Measurements from ENCODE around the gene GAS5. TPM values are rescaled to one million over a fixed set of nuclear protein-coding genes. Genes with fewer than 3 reads are reported as not detected.

GAS5 gene
- total and polyA plus RNA-seq, 2 experiments from 2014 or later: 979 to 992 TPM

DNA sequence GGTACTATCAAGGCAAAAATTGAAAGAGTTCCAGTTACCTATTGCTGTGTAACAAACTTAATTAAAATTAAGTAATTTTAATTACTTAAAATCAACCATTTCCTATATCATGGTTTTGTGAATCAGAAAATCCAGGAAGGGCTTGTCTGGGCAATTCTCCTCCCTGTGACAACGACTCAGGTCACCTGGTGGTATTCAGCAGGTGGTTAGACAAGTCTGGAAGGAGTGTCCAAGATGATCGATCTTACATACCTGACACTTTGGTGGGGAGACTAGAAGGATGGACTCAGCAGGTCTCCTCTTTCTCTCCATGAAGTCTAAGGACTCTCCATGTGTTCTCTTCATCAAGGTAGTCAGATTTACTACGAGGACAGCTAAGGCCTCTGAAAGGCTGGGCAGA, 26.4 kb upstream of the GAS5 start (continued):
- TF ChIP-seq, protein P1, sequence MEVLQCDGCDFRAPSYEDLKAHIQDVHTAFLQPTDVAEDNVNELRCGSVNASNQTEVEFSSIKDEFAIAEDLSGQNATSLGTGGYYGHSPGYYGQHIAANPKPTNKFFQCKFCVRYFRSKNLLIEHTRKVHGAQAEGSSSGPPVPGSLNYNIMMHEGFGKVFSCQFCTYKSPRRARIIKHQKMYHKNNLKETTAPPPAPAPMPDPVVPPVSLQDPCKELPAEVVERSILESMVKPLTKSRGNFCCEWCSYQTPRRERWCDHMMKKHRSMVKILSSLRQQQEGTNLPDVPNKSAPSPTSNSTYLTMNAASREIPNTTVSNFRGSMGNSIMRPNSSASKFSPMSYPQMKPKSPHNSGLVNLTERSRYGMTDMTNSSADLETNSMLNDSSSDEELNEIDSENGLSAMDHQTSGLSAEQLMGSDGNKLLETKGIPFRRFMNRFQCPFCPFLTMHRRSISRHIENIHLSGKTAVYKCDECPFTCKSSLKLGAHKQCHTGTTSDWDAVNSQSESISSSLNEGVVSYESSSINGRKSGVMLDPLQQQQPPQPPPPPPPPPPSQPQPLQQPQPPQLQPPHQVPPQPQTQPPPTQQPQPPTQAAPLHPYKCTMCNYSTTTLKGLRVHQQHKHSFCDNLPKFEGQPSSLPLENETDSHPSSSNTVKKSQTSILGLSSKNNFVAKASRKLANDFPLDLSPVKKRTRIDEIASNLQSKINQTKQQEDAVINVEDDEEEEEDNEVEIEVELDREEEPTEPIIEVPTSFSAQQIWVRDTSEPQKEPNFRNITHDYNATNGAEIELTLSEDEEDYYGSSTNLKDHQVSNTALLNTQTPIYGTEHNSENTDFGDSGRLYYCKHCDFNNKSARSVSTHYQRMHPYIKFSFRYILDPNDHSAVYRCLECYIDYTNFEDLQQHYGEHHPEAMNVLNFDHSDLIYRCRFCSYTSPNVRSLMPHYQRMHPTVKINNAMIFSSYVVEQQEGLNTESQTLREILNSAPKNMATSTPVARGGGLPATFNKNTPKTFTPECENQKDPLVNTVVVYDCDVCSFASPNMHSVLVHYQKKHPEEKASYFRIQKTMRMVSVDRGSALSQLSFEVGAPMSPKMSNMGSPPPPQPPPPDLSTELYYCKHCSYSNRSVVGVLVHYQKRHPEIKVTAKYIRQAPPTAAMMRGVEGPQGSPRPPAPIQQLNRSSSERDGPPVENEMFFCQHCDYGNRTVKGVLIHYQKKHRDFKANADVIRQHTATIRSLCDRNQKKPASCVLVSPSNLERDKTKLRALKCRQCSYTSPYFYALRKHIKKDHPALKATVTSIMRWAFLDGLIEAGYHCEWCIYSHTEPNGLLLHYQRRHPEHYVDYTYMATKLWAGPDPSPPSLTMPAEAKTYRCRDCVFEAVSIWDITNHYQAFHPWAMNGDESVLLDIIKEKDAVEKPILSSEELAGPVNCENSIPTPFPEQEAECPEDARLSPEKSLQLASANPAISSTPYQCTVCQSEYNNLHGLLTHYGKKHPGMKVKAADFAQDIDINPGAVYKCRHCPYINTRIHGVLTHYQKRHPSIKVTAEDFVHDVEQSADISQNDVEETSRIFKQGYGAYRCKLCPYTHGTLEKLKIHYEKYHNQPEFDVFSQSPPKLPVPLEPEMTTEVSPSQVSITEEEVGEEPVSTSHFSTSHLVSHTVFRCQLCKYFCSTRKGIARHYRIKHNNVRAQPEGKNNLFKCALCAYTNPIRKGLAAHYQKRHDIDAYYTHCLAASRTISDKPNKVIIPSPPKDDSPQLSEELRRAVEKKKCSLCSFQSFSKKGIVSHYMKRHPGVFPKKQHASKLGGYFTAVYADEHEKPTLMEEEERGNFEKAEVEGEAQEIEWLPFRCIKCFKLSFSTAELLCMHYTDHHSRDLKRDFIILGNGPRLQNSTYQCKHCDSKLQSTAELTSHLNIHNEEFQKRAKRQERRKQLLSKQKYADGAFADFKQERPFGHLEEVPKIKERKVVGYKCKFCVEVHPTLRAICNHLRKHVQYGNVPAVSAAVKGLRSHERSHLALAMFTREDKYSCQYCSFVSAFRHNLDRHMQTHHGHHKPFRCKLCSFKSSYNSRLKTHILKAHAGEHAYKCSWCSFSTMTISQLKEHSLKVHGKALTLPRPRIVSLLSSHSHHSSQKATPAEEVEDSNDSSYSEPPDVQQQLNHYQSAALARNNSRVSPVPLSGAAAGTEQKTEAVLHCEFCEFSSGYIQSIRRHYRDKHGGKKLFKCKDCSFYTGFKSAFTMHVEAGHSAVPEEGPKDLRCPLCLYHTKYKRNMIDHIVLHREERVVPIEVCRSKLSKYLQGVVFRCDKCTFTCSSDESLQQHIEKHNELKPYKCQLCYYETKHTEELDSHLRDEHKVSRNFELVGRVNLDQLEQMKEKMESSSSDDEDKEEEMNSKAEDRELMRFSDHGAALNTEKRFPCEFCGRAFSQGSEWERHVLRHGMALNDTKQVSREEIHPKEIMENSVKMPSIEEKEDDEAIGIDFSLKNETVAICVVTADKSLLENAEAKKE (CRISPR knock-in tag; IDR thresholded peaks at IDR 0.05): no peak

DNA sequence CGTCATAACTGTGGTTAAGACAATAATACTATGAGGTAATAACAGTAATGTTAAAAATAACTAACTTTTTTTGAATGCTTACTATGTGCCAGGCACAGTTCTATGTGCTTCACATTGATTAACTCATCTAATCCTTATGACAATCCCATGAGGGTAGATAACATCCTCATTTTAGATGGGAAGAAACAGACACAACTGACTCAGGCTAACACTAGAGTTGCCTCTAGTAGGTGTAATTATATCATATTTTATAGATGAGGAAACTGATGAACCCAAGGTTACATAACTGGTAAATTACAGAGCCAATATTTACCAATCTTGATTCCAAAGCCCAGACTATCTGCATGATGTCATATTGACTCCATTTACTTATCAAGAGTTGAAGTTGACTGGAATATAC, 25.8 kb upstream of the GAS5 start:
- Mint-ChIP-seq H3K4me1 (peaks cover 32% of the 10 kb centered on the region), H3K27ac (no peak overlapping the region), H3K4me3 (no peak overlapping the region), H3K36me3 (ENCODE audit: low read depth) (peaks cover 4% of the 10 kb centered on the region; the same call in 2 of the 3 replicates), H3K27me3 (ENCODE audit: insufficient read depth, low read depth, poor library complexity) (no peaks in the 10 kb centered on the region), H3K9me3 (no peaks in the 10 kb centered on the region)
- H3K79me2 ChIP-seq (replicated peaks; ENCODE audit: insufficient read depth): peaks cover 25% of the 10 kb centered on the region
- H4K20me1 ChIP-seq (replicated peaks; ENCODE audit: insufficient read depth): no peaks in the 10 kb centered on the region
- no peaks in the 10 kb centered on the region for H3K36me3 ChIP-seq (ENCODE audit: insufficient read depth)
- no peak overlapping the region for H3K4me2 ChIP-seq
- DNase-seq (ENCODE audit: low spot score) (no peak), ATAC-seq (no peak)
- H3K27me3 ChIP-seq (ENCODE audit: insufficient read depth): no peaks in the 10 kb centered on the region
- H3K4me3 ChIP-seq: no peak overlapping the region
- no peak overlapping the region for H3K27ac ChIP-seq (ENCODE audit: low read depth)
- no peaks in the 10 kb centered on the region for H3K9me2 ChIP-seq (ENCODE audit: insufficient read depth)
- peaks cover 26% of the 10 kb centered on the region for H3K4me1 ChIP-seq (ENCODE audit: insufficient read depth)
- H2AFZ ChIP-seq: no peak overlapping the region
- no peaks in the 10 kb centered on the region for H3F3A ChIP-seq (replicated peaks; ENCODE audit: low read depth)
- TF ChIP-seq ZNF331 (CRISPR knock-in tag; IDR thresholded peaks at IDR 0.05; ENCODE audit: low read depth): no peak
- TF ChIP-seq, protein P2, sequence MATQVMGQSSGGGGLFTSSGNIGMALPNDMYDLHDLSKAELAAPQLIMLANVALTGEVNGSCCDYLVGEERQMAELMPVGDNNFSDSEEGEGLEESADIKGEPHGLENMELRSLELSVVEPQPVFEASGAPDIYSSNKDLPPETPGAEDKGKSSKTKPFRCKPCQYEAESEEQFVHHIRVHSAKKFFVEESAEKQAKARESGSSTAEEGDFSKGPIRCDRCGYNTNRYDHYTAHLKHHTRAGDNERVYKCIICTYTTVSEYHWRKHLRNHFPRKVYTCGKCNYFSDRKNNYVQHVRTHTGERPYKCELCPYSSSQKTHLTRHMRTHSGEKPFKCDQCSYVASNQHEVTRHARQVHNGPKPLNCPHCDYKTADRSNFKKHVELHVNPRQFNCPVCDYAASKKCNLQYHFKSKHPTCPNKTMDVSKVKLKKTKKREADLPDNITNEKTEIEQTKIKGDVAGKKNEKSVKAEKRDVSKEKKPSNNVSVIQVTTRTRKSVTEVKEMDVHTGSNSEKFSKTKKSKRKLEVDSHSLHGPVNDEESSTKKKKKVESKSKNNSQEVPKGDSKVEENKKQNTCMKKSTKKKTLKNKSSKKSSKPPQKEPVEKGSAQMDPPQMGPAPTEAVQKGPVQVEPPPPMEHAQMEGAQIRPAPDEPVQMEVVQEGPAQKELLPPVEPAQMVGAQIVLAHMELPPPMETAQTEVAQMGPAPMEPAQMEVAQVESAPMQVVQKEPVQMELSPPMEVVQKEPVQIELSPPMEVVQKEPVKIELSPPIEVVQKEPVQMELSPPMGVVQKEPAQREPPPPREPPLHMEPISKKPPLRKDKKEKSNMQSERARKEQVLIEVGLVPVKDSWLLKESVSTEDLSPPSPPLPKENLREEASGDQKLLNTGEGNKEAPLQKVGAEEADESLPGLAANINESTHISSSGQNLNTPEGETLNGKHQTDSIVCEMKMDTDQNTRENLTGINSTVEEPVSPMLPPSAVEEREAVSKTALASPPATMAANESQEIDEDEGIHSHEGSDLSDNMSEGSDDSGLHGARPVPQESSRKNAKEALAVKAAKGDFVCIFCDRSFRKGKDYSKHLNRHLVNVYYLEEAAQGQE (IDR thresholded peaks at IDR 0.05; ENCODE audit: unreplicated experiment): no peak
- TF ChIP-seq CREB1 (CRISPR knock-in tag; IDR thresholded peaks at IDR 0.05; ENCODE audit: low read depth): no peak
- no peak for TF ChIP-seq EZH2 (IDR thresholded peaks at IDR 0.05; ENCODE audit: low read depth, unreplicated experiment)
- no peak for TF ChIP-seq NANOG (IDR thresholded peaks at IDR 0.05; ENCODE audit: borderline replicate concordance)
- TF ChIP-seq EZH2phosphoT487 (IDR thresholded peaks at IDR 0.05; ENCODE audit: unreplicated experiment): no peak
- no peak for TF ChIP-seq JUNB (IDR thresholded peaks at IDR 0.05; ENCODE audit: unreplicated experiment)
- TF ChIP-seq STAT1 (IDR thresholded peaks at IDR 0.05; ENCODE audit: unreplicated experiment): no peak
